ENCODE results near the gene TRIM6. TPM values are rescaled to one million over a fixed set of nuclear protein-coding genes. Genes with fewer than 3 reads are reported as not detected.

The TRIM6 gene
- total and polyA plus RNA-seq, 9 of the 15 experiments (the other 6 are each of a cell fraction or from before 2014, with no cell fraction given): 5.0 to 11.8 (median 8.7) TPM

DNA sequence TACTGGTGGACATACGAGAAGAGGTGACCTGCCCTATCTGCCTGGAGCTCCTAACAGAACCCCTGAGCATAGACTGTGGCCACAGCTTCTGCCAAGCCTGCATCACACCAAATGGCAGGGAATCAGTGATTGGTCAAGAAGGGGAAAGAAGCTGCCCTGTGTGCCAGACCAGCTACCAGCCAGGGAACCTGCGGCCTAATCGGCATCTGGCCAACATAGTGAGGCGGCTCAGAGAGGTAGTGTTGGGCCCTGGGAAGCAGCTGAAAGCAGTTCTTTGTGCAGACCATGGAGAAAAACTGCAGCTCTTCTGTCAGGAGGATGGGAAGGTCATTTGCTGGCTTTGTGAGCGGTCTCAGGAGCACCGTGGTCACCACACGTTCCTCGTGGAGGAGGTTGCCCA lies 6.9 kb downstream of the TRIM6 start:
- FAIRE-seq: no peak
- no peak overlapping the region for H3K4me3 ChIP-seq
- DNase-seq (ENCODE audit: extremely low read depth in 1 of 4, low spot score in 3 of 4): no peak
- no peak for ATAC-seq
- TF ChIP-seq, protein P1, sequence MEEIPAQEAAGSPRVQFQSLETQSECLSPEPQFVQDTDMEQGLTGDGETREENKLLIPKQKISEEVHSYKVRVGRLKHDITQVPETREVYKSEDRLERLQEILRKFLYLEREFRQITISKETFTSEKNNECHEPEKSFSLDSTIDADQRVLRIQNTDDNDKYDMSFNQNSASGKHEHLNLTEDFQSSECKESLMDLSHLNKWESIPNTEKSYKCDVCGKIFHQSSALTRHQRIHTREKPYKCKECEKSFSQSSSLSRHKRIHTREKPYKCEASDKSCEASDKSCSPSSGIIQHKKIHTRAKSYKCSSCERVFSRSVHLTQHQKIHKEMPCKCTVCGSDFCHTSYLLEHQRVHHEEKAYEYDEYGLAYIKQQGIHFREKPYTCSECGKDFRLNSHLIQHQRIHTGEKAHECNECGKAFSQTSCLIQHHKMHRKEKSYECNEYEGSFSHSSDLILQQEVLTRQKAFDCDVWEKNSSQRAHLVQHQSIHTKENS (CRISPR knock-in tag; IDR thresholded peaks at IDR 0.05): no peak
- TF ChIP-seq ZNF354B (CRISPR knock-in tag; IDR thresholded peaks at IDR 0.05): no peak
- TF ChIP-seq CSDE1 (IDR thresholded peaks at IDR 0.05): no peak
- TF ChIP-seq ZNF79 (CRISPR knock-in tag; IDR thresholded peaks at IDR 0.05; ENCODE audit: low read depth): no peak
- no peaks in the 10 kb centered on the region for H4K20me1 ChIP-seq (replicated peaks; ENCODE audit: control insufficient read depth, insufficient read depth, low read length)
- in situ Hi-C loops (cut with MboI) (loop anchor here (10.0 kb wide), 1 partner anchor 281 kb away; the partner anchor contains the start of gene OR52E4), intact Hi-C loops (cut with micrococcal nuclease) (loop anchor here (5.0 kb wide), 1 partner anchor 84 kb away; the partner anchor contains the start of genes TRIM22 and TRIM5)
- CTCF ChIA-PET (ENCODE audit: low intra/inter-chr PET ratio): no interaction called here
- H3K27ac ChIP-seq (ENCODE audit: extremely low read depth, low read depth, low read length): no peak overlapping the region
- H3K27me3 ChIP-seq (ENCODE audit: control insufficient read depth in 2 of 2, insufficient read depth in 2 of 2, low read length in 2 of 2): no peaks in the 10 kb centered on the region
- peaks cover 3 to 6% of the 10 kb centered on the region in 2 experiments; a peak in 3 of 5 replicates for H3K4me1 ChIP-seq (replicated peaks in 1 of 2; ENCODE audit: control insufficient read depth in 2 of 2, insufficient read depth in 2 of 2, low read length in 2 of 2)
- WGBS (ENCODE audit: insufficient coverage, low coverage, missing lambda C conversion rate): 68% methylated on average over 7 of the region's 8 CpGs
- no peaks in the 10 kb centered on the region for H3K9me1 ChIP-seq (ENCODE audit: control insufficient read depth, insufficient read depth, low read length)
- no TSS peak for BruUV-seq (replicated peaks)
- POLR2A ChIA-PET: interaction anchor here (0.7 kb wide), 1 partner anchor 457 kb away, joined by 3 read pairs; no protein-coding TSS in a partner anchor
- no peak overlapping the region for H3K4me2 ChIP-seq (ENCODE audit: insufficient read depth, low read length)
- H2AFZ ChIP-seq (ENCODE audit: low read depth, low read length): no peak overlapping the region
- H3K79me2 ChIP-seq (ENCODE audit: control insufficient read depth, insufficient read depth, low read length): no peaks in the 10 kb centered on the region; the same call in 2 of the 3 replicates
- H3K36me3 ChIP-seq (ENCODE audit: control insufficient read depth, insufficient read depth, low read length): peaks cover 5% of the 10 kb centered on the region; the same call in 2 of the 3 replicates
- H3K9ac ChIP-seq (ENCODE audit: insufficient read depth in 1 of 2, low read depth in 2 of 2, low read length in 2 of 2): no peak overlapping the region
- no peaks in the 10 kb centered on the region for H3K9me3 ChIP-seq (replicated peaks; ENCODE audit: control insufficient read depth, insufficient read depth, low read depth, low read length)
